ENCODE measurements around the gene YBX3.

GRCh38 chr12:10664499-10664898 is 58.6 kb downstream of the YBX3 start:
- TF ChIP-seq CTCF (IDR thresholded peaks at IDR 0.05) (no peak), EP300 (IDR thresholded peaks at IDR 0.05) (no peak)
